ENCODE measurements around the gene TCN2.
"Not testable (repeated sequence)": the region's sequence is repeated elsewhere in the genome, so short reads cannot be mapped to it uniquely, and the experiment has no call there.

TCN2 gene

DNA sequence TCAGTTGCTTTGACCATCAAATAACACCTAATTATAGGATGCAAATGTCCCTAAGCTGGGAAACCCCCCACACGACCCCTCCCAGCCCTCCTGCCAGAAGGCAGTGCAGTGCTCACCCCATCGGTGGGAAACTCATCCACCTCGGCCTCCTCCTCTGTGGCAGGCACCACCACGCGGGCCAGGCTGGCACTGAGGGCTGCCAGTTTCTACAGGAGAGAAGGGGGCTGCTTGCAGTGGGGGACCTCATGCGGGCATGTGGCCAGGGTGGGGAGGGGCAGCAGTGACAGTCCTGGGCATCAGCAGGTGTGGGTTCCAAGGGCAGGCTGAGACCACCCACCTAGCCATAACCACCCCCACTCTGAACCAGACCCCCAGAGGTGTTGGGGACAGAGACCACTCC lies 26.1 kb upstream of the TCN2 start:
- DNase-seq: no peak

DNA sequence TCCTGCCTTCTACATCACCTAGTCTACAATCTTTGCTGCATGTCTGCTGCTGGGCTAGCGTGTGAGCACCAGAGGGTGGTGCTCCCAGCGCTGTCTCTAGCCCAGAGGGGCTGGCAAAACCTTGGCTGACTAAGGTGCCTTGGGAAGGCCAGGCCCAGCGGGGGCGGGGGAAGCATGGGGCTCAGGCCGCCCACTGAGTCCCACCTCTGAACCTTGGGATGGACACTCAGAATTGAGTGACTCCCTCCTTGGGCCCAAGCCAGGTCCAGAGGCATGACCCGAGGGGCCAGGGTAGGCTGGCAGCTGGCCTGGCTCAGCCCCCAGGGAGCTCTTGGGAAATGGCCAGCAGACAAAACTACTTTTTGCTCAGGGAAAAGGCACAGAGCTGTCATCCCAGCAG lies 24.9 kb upstream of the TCN2 start:
- no peak for DNase-seq

GRCh38 chr22:30582788-30583545 lies 24.0 kb upstream of the TCN2 start:
- DNase-seq: no peak

- no peak for DNase-seq
Observed at GRCh38 chr22:30584441-30584840, 22.5 kb upstream of the TCN2 start.

DNA sequence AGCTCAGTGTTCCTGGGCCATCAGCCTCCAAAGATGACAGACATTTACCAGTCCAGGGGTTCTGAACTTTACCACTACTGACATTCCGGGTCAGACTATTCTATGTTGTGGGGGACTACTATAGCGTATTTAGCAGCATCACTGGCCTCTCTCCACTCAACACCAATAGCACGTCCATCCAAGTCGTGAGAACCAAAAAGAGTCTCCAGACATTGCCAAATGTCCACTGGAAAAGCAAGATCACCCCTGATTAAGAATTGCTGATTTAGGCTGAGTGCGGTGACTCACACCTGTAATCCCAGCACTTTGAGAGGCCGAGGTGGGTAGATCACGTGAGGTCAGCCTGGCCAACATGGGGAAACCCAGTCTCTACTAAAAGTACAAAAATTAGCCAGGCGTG lies 20.6 kb upstream of the TCN2 start:
- no peak for DNase-seq

DNA sequence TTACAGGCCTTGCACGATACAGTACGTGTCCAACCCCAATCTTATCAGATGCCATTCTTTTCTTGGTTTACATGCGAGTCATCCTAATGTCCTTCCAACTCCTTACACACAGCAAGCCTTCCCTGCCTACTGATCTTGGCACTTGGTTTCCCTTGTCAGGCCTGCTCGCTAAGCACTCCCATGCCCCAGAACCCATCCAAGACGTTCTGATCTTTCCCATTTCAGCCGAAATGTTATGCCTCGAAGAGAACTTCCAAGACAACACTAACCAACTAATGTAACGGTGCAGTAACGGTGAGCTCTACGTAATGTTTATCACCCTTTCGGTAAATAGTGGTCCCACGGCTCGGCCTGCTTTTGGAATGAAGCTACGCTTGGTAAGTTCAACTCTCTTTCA lies 15.8 kb upstream of the TCN2 start:
- no peak for DNase-seq

- DNase-seq: peak; percentile 97
Observed at GRCh38 chr22:30591588-30592359, 15.2 kb upstream of the TCN2 start, which contains the start of gene PES1. PES1 (minus strand) TSS chr22:30591910; CDS start chr22:30591833, 77 bp downstream.

GRCh38 chr22:30592360-30592713 lies 14.6 kb upstream of the TCN2 start:
- not testable (repeated sequence) for DNase-seq

- DNase-seq: no peak
Observed at GRCh38 chr22:30596199-30596598, 10.8 kb upstream of the TCN2 start.

DNA sequence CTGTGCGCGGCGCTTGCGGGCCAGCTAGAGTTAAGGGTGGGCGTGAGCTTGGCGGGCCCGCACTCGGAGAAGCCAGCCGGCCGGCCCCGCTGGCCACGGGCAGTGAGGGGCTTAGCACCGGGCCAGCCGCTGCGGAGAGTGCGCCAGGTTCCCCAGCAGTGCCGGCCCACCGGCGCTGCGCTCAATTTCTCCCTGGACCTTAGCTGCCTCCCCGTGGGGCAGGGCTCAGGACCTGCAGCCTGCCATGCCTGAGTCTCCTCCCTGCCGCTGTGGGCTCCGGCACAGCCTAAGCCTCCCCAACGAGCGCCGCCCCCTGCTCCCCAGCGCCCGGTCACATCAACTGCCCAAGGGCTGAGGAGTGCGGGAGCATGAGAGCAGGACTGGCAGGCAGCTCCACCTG lies 10.1 kb upstream of the TCN2 start:
- DNase-seq: peak; percentile 25

DNA sequence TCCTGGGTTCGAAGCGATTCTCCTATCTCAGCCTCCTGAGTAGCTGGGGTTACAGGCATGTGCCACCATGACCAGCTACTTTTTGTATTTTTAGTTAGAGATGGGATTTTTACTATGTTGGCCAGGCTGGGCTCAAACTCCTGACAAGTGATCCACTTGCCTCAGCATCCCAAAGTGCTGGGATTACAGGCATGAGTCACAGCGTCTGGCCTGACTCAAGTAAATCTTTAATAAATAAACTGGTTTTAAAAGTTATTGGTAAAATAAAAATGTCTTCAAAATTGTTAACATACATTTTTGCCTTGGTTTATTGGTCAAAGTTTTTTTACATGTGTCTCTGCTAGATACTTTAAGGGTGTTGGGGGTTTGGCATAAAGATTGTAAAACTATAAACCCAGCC lies 8.0 kb upstream of the TCN2 start:
- no peak for DNase-seq

DNA sequence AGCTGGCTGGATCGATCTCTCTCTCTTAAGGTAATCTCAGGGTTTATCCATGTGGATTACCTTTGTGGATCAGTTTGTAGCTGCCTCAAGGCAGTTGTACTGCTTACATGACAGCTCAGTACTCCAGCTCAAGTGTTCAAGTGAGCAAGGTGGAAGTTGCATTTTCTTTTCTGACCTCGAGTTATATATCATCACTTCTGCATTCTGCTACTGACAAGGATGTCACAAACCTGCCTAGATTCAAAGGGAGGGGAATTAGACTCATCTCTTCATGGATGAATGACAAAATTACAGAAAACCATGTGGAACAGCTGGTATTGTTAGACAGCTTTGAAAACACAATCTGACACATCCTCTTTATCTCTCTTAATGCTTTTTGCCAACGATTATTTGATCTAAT lies 6.1 kb upstream of the TCN2 start:
- DNase-seq: no peak

- no peak for DNase-seq
Observed at GRCh38 chr22:30601464-30601863, 5.5 kb upstream of the TCN2 start.

DNA sequence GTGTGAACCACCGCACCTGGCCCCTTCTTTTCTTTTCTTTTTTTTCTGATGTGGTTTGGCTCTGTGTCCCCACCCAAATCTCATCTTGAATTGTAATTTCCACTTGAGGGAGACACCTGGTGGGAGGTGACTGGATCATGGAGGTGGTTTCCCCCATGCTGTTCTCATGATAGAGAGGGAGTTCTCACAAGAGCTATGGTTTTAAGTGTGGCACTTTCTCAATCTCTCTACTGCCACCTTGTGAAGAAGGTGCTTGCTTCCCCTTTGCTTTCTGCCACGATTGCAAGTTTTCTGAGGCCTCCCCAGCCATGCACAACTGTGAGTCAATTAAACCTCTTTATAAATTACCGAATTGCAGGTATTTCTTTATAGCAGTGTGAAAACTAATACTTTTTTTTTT lies 4.9 kb upstream of the TCN2 start:
- DNase-seq: no peak

DNA sequence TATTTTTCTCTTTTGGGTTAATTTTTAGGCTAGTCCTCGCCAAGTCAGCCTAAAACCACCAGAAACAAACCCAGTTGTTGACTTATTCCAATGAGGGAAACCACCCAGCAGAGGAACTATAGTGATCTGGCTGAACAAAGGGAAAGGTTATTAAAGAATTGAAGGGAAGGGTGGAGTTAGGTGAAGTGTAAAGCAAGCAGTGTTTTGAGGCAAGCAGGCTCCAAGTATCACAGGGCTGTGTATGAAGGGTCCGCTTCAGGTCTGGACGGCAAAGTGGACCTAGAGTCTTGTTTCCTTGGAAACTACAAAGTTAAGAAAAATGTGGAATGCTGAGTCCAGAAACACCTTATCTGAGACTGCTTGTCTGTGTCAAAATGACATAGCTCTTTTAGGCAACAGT lies 3.2 kb upstream of the TCN2 start:
- no peak for DNase-seq

DNA sequence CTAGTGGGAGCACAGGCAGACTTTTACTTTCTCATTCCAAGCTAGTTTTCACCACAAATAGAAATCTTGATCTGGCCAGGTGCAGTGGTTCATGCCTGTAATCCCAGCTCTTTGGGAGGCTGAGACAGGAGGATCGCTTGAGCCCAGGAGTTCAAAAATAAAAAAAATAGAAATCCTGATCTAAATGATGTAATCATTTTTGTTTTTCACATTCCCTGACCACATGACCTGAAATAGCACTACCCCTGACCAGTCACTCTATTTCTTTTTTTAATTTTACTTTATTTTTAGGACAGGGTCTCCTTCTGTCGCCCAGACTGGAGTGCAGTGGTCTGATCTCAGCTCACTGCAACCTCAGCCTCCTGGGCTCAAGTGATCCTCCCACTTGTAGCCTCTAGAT lies 2.3 kb upstream of the TCN2 start:
- no peak for DNase-seq

- peak; percentile 11 for DNase-seq
Observed at GRCh38 chr22:30605449-30606110, 1.4 kb upstream of the TCN2 start.

- DNase-seq: no peak
Observed at GRCh38 chr22:30607300-30607930, 441 bp downstream of the TCN2 start.

GRCh38 chr22:30607939-30608338 lies 965 bp downstream of the TCN2 start:
- DNase-seq: no peak

- DNase-seq: no peak
Observed at GRCh38 chr22:30609260-30610185, 2.5 kb downstream of the TCN2 start.

DNA sequence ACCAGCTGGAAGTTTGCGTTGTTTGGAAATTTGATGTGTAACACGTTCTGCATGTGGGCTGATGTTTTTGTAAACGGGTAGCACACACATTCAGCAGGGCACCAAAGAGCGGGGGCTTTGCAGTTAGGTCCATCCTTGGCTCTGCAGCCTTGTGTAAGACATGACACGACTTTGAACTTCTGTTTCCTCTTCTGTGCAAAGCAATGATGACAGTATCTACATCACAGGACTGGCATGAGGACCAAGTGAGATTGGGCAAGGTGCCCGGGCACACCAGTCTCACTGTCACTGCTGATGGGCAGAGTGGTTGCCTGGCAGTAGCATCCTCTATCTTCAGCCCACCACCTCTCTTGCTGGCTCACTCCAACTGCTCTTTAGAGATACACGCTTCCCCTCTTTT lies 3.3 kb downstream of the TCN2 start:
- DNase-seq: no peak

DNA sequence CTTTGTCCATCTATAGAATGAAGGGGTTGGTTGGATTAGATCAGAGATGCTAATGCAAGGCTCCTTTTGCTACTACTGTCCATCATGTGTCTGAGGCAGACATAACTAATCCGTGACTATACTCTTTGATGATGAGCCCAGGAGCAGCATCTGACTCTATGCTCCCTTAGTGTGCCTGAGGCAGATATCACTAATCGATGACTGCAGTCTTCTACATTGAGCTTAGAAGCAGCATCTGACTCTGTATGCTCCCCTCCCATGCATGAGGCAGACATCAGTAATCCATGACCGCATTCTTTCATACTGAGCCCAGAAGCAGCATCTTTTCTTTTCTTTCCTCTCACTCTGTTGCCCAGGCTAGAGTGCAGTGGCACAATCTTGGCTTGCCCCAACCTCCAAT lies 4.2 kb downstream of the TCN2 start:
- no peak for DNase-seq
